GM23338 (cell line): ENCODE measurements around the gene KRT9. TPM values are rescaled to one million over a fixed set of nuclear protein-coding genes. Genes with fewer than 3 reads are reported as not detected.

Experiments used
- ATAC-seq: fragments of 200-7000 bp; cut with Tn5 transposase; 3 replicates; pipeline ENCODE4 v1.9.1; 2020
- DNase-seq: peaks from one replicate; pipeline ENCODE4 v3.0.0-alpha.2; 2015; ENCODE audit warnings: low spot score
- H2AFZ ChIP-seq: fragments of 200-600 bp; sonication (generic); 2 replicates; pipeline ENCODE4 v1.8.0; 2016; ENCODE audit warnings: antibody characterized with exemption, mild to moderate bottlenecking, moderate library complexity
- H3F3A ChIP-seq: fragments of 200-600 bp; sonication (generic); replicated peaks from 2 replicates; pipeline ENCODE4 v1.8.0; 2017; ENCODE audit warnings: antibody characterized with exemption, mixed run types, low read depth
- H3K27ac ChIP-seq: fragments of 200-600 bp; sonication (generic); 2 replicates; pipeline ENCODE4 v1.6.1; 2016; ENCODE audit warnings: low read depth
- H3K27me3 ChIP-seq: fragments of 200-600 bp; sonication (generic); 2 replicates; pipeline ENCODE4 v1.8.0; 2016; ENCODE audit warnings: mild to moderate bottlenecking, mixed run types, moderate library complexity; ENCODE audit not compliant: insufficient read depth
- H3K36me3 ChIP-seq: fragments of 200-600 bp; sonication (generic); 2 replicates; pipeline ENCODE4 v1.8.0; 2016; ENCODE audit warnings: mild to moderate bottlenecking; ENCODE audit not compliant: insufficient read depth
- H3K4me1 ChIP-seq: fragments of 200-600 bp; sonication (generic); 2 replicates; pipeline ENCODE4 v1.8.0; 2016; ENCODE audit warnings: mild to moderate bottlenecking, moderate library complexity; ENCODE audit not compliant: insufficient read depth
- H3K4me2 ChIP-seq: fragments of 200-600 bp; sonication (generic); 2 replicates; pipeline ENCODE4 v1.7.1; 2017; ENCODE audit warnings: mixed run types
- H3K4me3 ChIP-seq: fragments of 200-600 bp; sonication (generic); 2 replicates; pipeline ENCODE4 v1.6.1; 2016; ENCODE audit warnings: mixed run types
- H3K79me2 ChIP-seq: fragments of 200-600 bp; sonication (generic); replicated peaks from 2 replicates; pipeline ENCODE4 v1.8.0; 2017; ENCODE audit warnings: mild to moderate bottlenecking; ENCODE audit not compliant: insufficient read depth
- H3K9me2 ChIP-seq: fragments of 200-600 bp; sonication (generic); 2 replicates; pipeline ENCODE4 v1.8.0; 2017; ENCODE audit not compliant: insufficient read depth
- H4K20me1 ChIP-seq: fragments of 200-600 bp; sonication (generic); replicated peaks from 2 replicates; pipeline ENCODE4 v1.8.0; 2017; ENCODE audit warnings: mild to moderate bottlenecking; ENCODE audit not compliant: insufficient read depth
- H3K27ac Mint-ChIP-seq: 2 replicates; pipeline ENCODE4 v1.8.0; 2020; ENCODE audit warnings: inconsistent platforms, mild to moderate bottlenecking, moderate library complexity, mixed read lengths
- H3K27me3 Mint-ChIP-seq: 3 replicates; pipeline ENCODE4 v1.8.0; 2022; ENCODE audit warnings: low read depth, mild to moderate bottlenecking, moderate library complexity, mixed read lengths, inconsistent platforms; ENCODE audit not compliant: insufficient read depth, poor library complexity
- H3K36me3 Mint-ChIP-seq: 3 replicates; pipeline ENCODE4 v1.8.0; 2021; ENCODE audit warnings: low read depth, mild to moderate bottlenecking, inconsistent platforms, moderate library complexity, mixed read lengths
- H3K4me1 Mint-ChIP-seq: 3 replicates; pipeline ENCODE4 v1.8.0; 2020; ENCODE audit warnings: mild to moderate bottlenecking, inconsistent platforms, mixed read lengths
- H3K4me3 Mint-ChIP-seq: 3 replicates; pipeline ENCODE4 v1.8.0; 2021; ENCODE audit warnings: moderate library complexity, mild to moderate bottlenecking, inconsistent platforms, mixed read lengths
- H3K9me3 Mint-ChIP-seq: 3 replicates; pipeline ENCODE4 v1.8.0; 2020; ENCODE audit warnings: moderate library complexity, mild to moderate bottlenecking, inconsistent platforms, mixed read lengths
- CREB1 ChIP-seq: fragments of 250-450 bp; sonication (Bioruptor Pico); IDR thresholded peaks from 2 replicates; pipeline ENCODE4 v1.5.0; 2020; ENCODE audit warnings: low read depth, mild to moderate bottlenecking, moderate library complexity
- CTCF ChIP-seq, 2 experiments: fragments of 200-600 bp in 1 of 2; sonication (generic) in 1 of 2; conservative IDR thresholded peaks; 2 replicates each; pipeline versions ENCODE4 v1.5.1 to v1.6.1; 2016 to 2017; ENCODE audit warnings: antibody characterized with exemption in 2 of 2, low read depth in 2 of 2, mild to moderate bottlenecking in 2 of 2, moderate library complexity in 1 of 2
- EZH2 ChIP-seq: fragments of 200-600 bp; sonication (generic); IDR thresholded peaks from one replicate; pipeline ENCODE4 v1.8.0; 2017; ENCODE audit warnings: antibody characterized with exemption, mild to moderate bottlenecking, low read depth; ENCODE audit not compliant: unreplicated experiment
- EZH2phosphoT487 ChIP-seq: fragments of 200-600 bp; sonication (generic); IDR thresholded peaks from one replicate; pipeline ENCODE4 v1.8.1; 2018; ENCODE audit warnings: antibody characterized with exemption; ENCODE audit not compliant: unreplicated experiment
- JUNB ChIP-seq: IDR thresholded peaks from one replicate; pipeline ENCODE4 v1.6.1; 2016; ENCODE audit warnings: antibody characterized with exemption; ENCODE audit not compliant: unreplicated experiment
- NANOG ChIP-seq: IDR thresholded peaks from 2 replicates; pipeline ENCODE4 v1.6.1; 2016; ENCODE audit warnings: antibody characterized with exemption, borderline replicate concordance
- POLR2AphosphoS5 ChIP-seq: IDR thresholded peaks from 2 replicates; pipeline ENCODE4 v1.6.1; 2016; ENCODE audit warnings: antibody characterized with exemption, low read depth
- STAT1 ChIP-seq: IDR thresholded peaks from one replicate; pipeline ENCODE4 v1.6.1; 2016; ENCODE audit warnings: antibody characterized with exemption; ENCODE audit not compliant: unreplicated experiment
- ZNF114 ChIP-seq: fragments of 250-450 bp; sonication (Bioruptor Pico); IDR thresholded peaks from 2 replicates; pipeline ENCODE4 v1.5.0; 2020; ENCODE audit warnings: mild to moderate bottlenecking, moderate library complexity
- ZNF331 ChIP-seq: fragments of 250-450 bp; sonication (Bioruptor Pico); IDR thresholded peaks from 2 replicates; pipeline ENCODE4 v1.5.0; 2020; ENCODE audit warnings: low read depth, mild to moderate bottlenecking, moderate library complexity
- ZNF462 ChIP-seq: fragments of 250-450 bp; sonication (Bioruptor Pico); IDR thresholded peaks from 2 replicates; pipeline ENCODE4 v1.5.0; 2020; ENCODE audit warnings: mild to moderate bottlenecking, moderate library complexity
- polyA plus RNA-seq: library from polyadenylated mRNA; unstranded; fragments of >200 nt; fragmentation: Nextera tagmentation; extraction: Ambion mirVana; gene quantifications from 2 replicates; pipeline ENCODE4 v1.2.1, GENCODE V29; 2016
- total RNA-seq: library from RNA; depleted of rRNA; stranded (reverse); fragments of >200 nt; shearing (Covaris generic); gene quantifications from 2 replicates; pipeline ENCODE4 v1.2.3, GENCODE V29; 2014
- TF ChIP-seq, protein P1 (sequence below): IDR thresholded peaks from 2 replicates; pipeline ENCODE4 v1.6.1; 2016; ENCODE audit warnings: antibody characterized with exemption
- TF ChIP-seq, protein P2 (sequence below): IDR thresholded peaks from one replicate; pipeline ENCODE4 v1.6.1; 2018; ENCODE audit warnings: antibody characterized with exemption; ENCODE audit not compliant: unreplicated experiment

KRT9 gene
- total and polyA plus RNA-seq, 2 experiments from 2014 or later: not detected

- Histone ChIP-seq H4K20me1 (no peaks in the 10 kb centered on the region), H3K79me2 (no peaks in the 10 kb centered on the region), H3K36me3 (no peaks in the 10 kb centered on the region), H3K4me3 (no peak overlapping the region), H2AFZ (no peak overlapping the region), H3K9me2 (no peaks in the 10 kb centered on the region), H3K4me1 (peaks cover 4% of the 10 kb centered on the region; the same call in 1 of the 2 replicates), H3F3A (no peaks in the 10 kb centered on the region), H3K4me2 (no peak overlapping the region), H3K27me3 (no peaks in the 10 kb centered on the region), H3K27ac (no peak overlapping the region)
- no peak overlapping the region for H3K27ac Mint-ChIP-seq
- peaks cover 37% of the 10 kb centered on the region for H3K4me1 Mint-ChIP-seq
- H3K36me3 Mint-ChIP-seq: no peaks in the 10 kb centered on the region
- TF ChIP-seq CREB1: no peak
- no peak for TF ChIP-seq ZNF462 (CRISPR knock-in tag)
- no peak for TF ChIP-seq NANOG
- no peak for TF ChIP-seq EZH2phosphoT487
- TF ChIP-seq ZNF331: no peak
- TF ChIP-seq JUNB: no peak
- TF ChIP-seq EZH2: no peak
- TF ChIP-seq, protein P1, sequence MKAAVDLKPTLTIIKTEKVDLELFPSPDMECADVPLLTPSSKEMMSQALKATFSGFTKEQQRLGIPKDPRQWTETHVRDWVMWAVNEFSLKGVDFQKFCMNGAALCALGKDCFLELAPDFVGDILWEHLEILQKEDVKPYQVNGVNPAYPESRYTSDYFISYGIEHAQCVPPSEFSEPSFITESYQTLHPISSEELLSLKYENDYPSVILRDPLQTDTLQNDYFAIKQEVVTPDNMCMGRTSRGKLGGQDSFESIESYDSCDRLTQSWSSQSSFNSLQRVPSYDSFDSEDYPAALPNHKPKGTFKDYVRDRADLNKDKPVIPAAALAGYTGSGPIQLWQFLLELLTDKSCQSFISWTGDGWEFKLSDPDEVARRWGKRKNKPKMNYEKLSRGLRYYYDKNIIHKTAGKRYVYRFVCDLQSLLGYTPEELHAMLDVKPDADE: no peak
- no peak for TF ChIP-seq CTCF (conservative IDR thresholded peaks at IDR 0.05; ENCODE audit: low read depth in 2 of 2)
- TF ChIP-seq, protein P2, sequence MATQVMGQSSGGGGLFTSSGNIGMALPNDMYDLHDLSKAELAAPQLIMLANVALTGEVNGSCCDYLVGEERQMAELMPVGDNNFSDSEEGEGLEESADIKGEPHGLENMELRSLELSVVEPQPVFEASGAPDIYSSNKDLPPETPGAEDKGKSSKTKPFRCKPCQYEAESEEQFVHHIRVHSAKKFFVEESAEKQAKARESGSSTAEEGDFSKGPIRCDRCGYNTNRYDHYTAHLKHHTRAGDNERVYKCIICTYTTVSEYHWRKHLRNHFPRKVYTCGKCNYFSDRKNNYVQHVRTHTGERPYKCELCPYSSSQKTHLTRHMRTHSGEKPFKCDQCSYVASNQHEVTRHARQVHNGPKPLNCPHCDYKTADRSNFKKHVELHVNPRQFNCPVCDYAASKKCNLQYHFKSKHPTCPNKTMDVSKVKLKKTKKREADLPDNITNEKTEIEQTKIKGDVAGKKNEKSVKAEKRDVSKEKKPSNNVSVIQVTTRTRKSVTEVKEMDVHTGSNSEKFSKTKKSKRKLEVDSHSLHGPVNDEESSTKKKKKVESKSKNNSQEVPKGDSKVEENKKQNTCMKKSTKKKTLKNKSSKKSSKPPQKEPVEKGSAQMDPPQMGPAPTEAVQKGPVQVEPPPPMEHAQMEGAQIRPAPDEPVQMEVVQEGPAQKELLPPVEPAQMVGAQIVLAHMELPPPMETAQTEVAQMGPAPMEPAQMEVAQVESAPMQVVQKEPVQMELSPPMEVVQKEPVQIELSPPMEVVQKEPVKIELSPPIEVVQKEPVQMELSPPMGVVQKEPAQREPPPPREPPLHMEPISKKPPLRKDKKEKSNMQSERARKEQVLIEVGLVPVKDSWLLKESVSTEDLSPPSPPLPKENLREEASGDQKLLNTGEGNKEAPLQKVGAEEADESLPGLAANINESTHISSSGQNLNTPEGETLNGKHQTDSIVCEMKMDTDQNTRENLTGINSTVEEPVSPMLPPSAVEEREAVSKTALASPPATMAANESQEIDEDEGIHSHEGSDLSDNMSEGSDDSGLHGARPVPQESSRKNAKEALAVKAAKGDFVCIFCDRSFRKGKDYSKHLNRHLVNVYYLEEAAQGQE: no peak
- TF ChIP-seq STAT1: no peak
- no peak for TF ChIP-seq POLR2AphosphoS5
- no peak for TF ChIP-seq ZNF114
- ATAC-seq (peak; percentile 48), DNase-seq (no peak)
- no peak overlapping the region for H3K4me3 Mint-ChIP-seq
- no peaks in the 10 kb centered on the region for H3K9me3 Mint-ChIP-seq
- H3K27me3 Mint-ChIP-seq: peaks cover 11% of the 10 kb centered on the region
These were observed 35.9 kb downstream of the KRT9 start for GRCh38 chr17:41535764-41536481.
